Colonic mucosa (tissue), 4 donors: Measurements from ENCODE around the gene OBP2B. TPM values are rescaled to one million over a fixed set of nuclear protein-coding genes. Genes with fewer than 3 reads are reported as not detected.
"Not testable (repeated sequence)": the region's sequence is repeated elsewhere in the genome, so short reads cannot be mapped to it uniquely, and the experiment has no call there.

Source experiments
- DNase-seq: peaks from one replicate; pipeline ENCODE4 v3.0.0-alpha.2; 2020
- H3K27ac ChIP-seq: fragments of 200-600 bp; one replicate; pipeline ENCODE4 v1.8.0; 2021
- H3K27me3 ChIP-seq: fragments of 200-600 bp; one replicate; pipeline ENCODE4 v1.8.0; 2021
- H3K36me3 ChIP-seq: fragments of 200-600 bp; one replicate; pipeline ENCODE4 v1.8.0; 2021
- H3K4me1 ChIP-seq: fragments of 200-600 bp; one replicate; pipeline ENCODE4 v1.8.0; 2021; ENCODE audit warnings: mild to moderate bottlenecking
- H3K4me3 ChIP-seq: fragments of 200-600 bp; one replicate; pipeline ENCODE4 v1.8.0; 2021
- H3K9ac ChIP-seq, 2 donors: one replicate each; pipeline ENCODE4 v1.7.0; 2013; ENCODE audit warnings: control low read depth in 2 of 2, low read depth in 2 of 2, low read length in 2 of 2
- H3K9me3 ChIP-seq: fragments of 200-600 bp; one replicate; pipeline ENCODE4 v1.8.0; 2021
- intact Hi-C: fragments of 100-400 bp; cut with DNase I; formaldehyde crosslinking; loops from one replicate; pipeline ENCODE4 v1.14.1; 2022
- total RNA-seq, 2 donors: library from RNA; stranded (reverse); fragmentation: NEBNext Ultra II Directional in 1 of 2; extraction: Animal tissue kit (Norgen Biotek cat#: 25700) in 1 of 2; gene quantifications; one replicate each; pipeline ENCODE4 v1.2.1, GENCODE V29; 2021
- TF ChIP-seq, protein P1 (sequence below): fragments of 200-600 bp; IDR thresholded peaks from one replicate; pipeline ENCODE4 v1.8.0; 2022; ENCODE audit warnings: antibody characterized with exemption, mild to moderate bottlenecking
- donor health status: healthy.
- donor health status: DM: no; HTN: no; CAD: no.
- donor health status: DM: no; HTN: no; CAD: no.

OBP2B gene
- total RNA-seq, 2 donors from 2014 or later, result not detected

DNA sequence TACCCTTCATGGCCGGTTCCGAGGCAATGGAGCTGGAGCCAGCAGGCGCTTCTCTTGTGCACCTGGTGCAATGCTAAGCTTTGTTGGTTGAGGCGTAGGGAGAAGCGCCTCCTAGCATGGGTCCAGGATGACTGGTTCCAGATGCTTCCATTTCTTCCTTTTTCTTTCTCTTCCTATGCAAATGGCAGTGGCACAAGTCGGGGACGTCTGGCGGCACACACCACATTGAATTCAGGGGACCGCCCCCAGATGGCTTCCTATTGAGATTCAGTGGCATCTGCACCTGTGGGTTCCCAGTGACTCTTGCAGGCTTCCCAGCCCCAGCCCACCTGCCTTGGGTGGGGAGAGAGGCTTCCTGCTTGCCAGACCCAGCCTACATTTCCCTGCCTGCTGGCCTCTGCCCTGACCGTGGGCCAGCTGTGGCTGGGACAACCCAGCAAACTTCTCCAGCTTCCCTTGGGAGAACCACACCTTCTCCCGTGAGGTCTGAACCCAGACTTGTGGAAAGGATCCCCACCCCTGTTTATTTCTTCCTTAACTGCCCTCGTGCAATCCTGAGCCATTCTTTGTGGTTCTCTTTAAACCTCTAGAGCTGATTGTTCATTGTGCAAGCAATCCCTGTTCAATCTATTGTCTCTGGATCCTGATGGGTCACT lies 8.4 kb upstream of the OBP2B start:
- DNase-seq, H3K9me3 ChIP-seq, H3K27me3 ChIP-seq, H3K4me3 ChIP-seq, H3K27ac ChIP-seq, H3K36me3 ChIP-seq, H3K9ac ChIP-seq, H3K4me1 ChIP-seq, intact Hi-C loops: not testable (repeated sequence)

DNA sequence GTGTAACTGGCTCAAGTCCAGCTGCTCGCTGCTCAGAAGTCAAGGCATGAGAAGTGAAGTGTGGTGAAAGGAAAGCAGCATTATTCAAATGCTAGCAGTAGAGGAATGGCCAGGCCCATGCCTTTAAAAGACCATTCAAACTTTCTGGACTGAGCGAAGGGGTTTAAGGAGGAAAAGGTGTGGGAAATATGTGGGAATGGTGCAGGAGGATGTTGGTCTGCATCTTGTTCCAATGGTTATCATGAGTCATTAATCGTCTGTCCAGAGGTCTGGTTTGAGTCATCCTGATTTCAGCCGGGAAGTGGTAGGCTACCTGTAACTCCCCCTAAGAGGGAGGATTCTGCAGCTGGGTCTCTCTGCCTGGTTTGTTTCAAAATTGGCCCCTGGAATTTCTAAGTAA lies 5.2 kb upstream of the OBP2B start:
- intact Hi-C loops, H3K27ac ChIP-seq, H3K27me3 ChIP-seq, H3K4me3 ChIP-seq, H3K9ac ChIP-seq, H3K4me1 ChIP-seq, H3K9me3 ChIP-seq, DNase-seq, H3K36me3 ChIP-seq: not testable (repeated sequence)

DNA sequence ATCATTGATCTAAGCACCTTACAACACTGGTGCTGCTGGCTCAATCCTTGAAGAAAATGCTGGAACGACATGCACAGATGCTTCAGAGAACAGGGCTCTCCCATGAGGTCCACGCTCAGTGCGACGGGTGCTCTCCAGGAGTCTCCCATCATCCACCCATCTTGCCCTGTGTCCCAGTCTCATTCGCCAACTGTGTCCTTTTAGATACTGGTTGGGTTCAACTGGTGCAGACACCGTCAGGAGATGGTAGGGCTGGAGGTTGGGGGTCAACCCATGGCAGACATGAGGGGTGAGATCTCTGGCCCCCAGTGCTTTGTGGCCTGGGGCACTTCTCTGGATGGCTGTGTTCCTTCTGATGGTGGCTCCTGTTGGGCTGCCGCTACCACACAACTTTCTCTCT lies 1.6 kb upstream of the OBP2B start:
- no peaks in the 10 kb centered on the region for H3K36me3 ChIP-seq
- no peaks in the 10 kb centered on the region for H3K4me1 ChIP-seq
- no peaks in the 10 kb centered on the region for H3K9me3 ChIP-seq
- no peak overlapping the region for H3K9ac ChIP-seq
- intact Hi-C loops, result no loop called here
- no peak overlapping the region for H3K4me3 ChIP-seq
- H3K27ac ChIP-seq, result no peak overlapping the region
- TF ChIP-seq, protein P1, sequence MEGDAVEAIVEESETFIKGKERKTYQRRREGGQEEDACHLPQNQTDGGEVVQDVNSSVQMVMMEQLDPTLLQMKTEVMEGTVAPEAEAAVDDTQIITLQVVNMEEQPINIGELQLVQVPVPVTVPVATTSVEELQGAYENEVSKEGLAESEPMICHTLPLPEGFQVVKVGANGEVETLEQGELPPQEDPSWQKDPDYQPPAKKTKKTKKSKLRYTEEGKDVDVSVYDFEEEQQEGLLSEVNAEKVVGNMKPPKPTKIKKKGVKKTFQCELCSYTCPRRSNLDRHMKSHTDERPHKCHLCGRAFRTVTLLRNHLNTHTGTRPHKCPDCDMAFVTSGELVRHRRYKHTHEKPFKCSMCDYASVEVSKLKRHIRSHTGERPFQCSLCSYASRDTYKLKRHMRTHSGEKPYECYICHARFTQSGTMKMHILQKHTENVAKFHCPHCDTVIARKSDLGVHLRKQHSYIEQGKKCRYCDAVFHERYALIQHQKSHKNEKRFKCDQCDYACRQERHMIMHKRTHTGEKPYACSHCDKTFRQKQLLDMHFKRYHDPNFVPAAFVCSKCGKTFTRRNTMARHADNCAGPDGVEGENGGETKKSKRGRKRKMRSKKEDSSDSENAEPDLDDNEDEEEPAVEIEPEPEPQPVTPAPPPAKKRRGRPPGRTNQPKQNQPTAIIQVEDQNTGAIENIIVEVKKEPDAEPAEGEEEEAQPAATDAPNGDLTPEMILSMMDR, result no peak
- no peaks in the 10 kb centered on the region for H3K27me3 ChIP-seq
- no peak for DNase-seq

DNA sequence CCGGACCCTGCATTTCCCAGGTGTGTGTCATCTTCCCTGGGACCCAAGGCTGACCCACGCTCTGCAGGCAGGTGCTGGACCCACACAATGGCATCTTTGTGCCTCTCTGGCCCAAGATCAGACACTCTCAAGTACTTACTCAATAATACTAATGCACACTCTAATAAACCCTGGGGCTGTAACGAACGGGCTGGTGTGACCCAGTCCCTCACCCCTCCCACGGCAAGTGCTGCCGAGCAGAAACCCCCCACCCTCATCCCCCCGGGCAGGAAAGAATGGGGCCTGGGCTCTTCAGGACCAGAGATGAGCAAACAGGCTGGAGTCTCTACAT lies 1.1 kb upstream of the OBP2B start:
- Histone ChIP-seq H3K4me3 (no peak overlapping the region), H3K36me3 (no peaks in the 10 kb centered on the region), H3K9ac (no peak overlapping the region), H3K4me1 (no peaks in the 10 kb centered on the region), H3K27ac (no peak overlapping the region), H3K27me3 (no peaks in the 10 kb centered on the region), H3K9me3 (no peaks in the 10 kb centered on the region)
- no peak for DNase-seq
- TF ChIP-seq, protein P1, result no peak
- intact Hi-C loops, result no loop called here

DNA sequence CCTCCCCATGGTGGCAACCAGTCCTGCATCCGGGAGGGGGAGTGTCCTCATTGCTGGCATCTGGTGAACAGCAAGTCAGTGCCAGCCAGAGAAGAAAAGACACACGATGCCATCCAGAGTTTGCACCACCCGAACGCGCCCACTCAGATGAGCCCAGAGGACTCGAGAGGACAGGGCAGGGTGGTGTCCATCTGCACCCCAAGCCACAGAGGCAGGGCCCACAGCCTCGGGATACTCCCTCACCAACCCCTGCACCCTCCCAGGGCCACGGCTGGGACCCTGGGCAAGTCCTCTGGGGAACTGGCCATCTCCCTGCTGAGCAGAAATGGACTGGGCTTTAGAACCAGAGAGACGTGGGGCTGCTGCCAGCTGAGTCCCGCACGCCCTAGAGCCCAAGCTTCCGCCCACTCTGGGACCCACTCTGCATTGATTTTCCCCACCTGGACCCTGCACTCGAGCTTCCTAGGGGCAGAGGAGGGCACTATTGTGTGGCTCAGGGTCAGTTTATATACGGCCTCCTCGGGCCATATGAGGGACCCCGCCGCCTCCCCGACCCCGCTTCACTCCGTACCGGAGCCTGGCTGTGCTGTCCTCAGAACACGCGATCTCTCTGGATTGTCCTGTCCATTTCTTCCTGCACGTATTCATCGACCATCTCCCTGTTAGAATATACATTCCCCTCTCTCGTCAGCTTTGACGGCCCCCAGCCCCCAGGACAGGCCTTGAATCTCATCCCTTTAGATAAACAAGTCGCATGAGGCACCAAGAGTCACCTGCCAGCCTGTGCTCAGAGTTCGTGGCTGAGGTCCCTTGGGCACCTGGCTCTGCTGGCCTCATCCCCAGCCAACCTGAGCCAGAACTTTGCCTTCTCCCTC lies 514 bp upstream of the OBP2B start:
- H3K36me3 ChIP-seq, H3K27me3 ChIP-seq, intact Hi-C loops: not testable (repeated sequence)

DNA sequence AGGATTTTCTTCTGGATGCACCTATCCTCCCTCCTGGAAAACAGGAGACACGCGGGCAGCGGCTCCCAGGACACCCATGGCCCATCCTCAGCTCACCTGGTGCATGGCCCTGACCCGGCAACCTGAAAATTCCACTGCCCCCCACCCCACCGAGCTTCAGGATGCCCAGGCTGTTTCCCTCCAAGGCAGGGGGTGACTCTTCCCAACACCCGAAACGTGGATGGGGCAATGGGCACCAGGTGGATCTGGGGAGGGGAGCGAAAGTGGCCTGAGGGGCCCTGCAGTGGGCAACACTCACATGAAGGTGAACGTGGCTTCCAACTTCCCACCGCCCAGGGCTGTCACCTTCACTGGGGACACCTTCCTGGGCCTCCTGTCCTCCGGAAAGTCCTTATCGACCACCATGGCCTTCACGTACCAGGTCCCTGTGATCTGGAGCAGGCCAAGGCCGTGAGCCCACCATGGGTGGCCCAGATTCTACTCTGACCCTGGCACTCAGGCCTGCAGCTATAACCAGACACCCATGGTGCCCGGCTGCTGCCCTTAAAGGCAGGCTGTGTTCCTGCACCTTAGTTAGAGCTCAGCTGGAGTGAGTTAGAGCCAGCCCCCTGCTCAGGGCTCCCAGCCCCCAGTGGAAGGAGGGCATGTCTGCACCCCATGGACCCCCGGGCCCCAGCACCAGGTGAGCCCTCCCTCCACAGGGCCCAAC lies 725 bp downstream of the OBP2B start:
- H3K9me3 ChIP-seq, H3K4me1 ChIP-seq, H3K36me3 ChIP-seq, H3K9ac ChIP-seq, H3K27ac ChIP-seq, intact Hi-C loops, H3K27me3 ChIP-seq, DNase-seq, H3K4me3 ChIP-seq: not testable (repeated sequence)

More for the DNA sequence above, 514 bp upstream of the OBP2B start:
- not testable (repeated sequence) for H3K9me3 ChIP-seq, H3K4me1 ChIP-seq, H3K9ac ChIP-seq, DNase-seq, H3K27ac ChIP-seq, H3K4me3 ChIP-seq

DNA sequence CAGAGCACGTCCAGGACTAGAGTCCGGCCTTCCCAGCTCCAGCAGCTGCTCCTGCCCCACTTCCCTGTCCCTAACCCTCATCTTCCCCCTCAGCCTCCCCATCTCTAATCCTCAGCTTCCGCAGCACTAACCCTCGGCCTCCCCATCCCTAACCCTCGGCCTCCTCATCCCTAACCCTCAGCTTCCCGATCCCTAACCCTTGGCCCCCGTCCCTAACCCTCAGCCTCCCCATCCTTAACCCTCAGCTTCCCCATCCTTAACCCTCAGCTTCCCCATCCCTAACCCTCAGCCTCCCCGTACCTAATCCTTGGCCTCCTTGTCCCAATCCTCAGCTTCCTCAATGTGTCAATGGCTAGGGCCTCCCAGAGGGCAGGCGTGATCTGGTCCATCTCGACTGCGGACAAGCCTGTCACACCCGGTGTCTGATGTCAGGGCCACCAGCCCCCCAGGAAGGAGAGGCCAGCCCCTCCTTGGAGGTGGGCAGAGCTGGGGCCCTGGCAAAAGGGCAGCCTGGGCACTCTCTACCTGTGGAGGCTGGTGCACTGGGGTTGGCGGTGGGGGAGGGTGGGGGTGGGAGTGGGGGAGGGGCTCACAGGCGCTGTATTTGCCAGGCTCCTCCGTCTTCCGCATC lies 1.4 kb downstream of the OBP2B start:
- H3K27me3 ChIP-seq, result no peaks in the 10 kb centered on the region
- intact Hi-C loops, result no loop called here
- DNase-seq, result no peak

More for the DNA sequence above, 1.4 kb downstream of the OBP2B start:
- Histone ChIP-seq H3K9ac (no peak overlapping the region), H3K9me3 (no peaks in the 10 kb centered on the region), H3K36me3 (no peaks in the 10 kb centered on the region), H3K27ac (no peak overlapping the region), H3K4me1 (no peaks in the 10 kb centered on the region), H3K4me3 (no peak overlapping the region)
- TF ChIP-seq, protein P1, result no peak
